ENCODE measurements around the gene FBXO39. TPM values are rescaled to one million over a fixed set of nuclear protein-coding genes. Genes with fewer than 3 reads are reported as not detected.

Gene FBXO39
- total RNA-seq, 1 experiment from 2014 or later = not detected

GRCh38 chr17:6753006-6753445 is 23.0 kb upstream of the FBXO39 start:
- ChIA-PET POLR2A (ENCODE audit: unreplicated experiment) (no interaction called here), CTCF (no interaction called here)
- intact Hi-C loops (cut with micrococcal nuclease) = no loop called here
- peak overlapping the region; percentile 32; the same call in 1 of the 2 replicates for H3K9ac ChIP-seq (ENCODE audit: low read length)
- H3K27ac ChIP-seq (ENCODE audit: low read length) = peak overlapping the region; percentile 80
- H4K20me1 ChIP-seq (ENCODE audit: low read length) = no peaks in the 10 kb centered on the region
- no peaks in the 10 kb centered on the region for H3K79me2 ChIP-seq (ENCODE audit: low read length)
- H3K9me2 ChIP-seq (replicated peaks; ENCODE audit: low read length) = no peaks in the 10 kb centered on the region
- H3K36me3 ChIP-seq (ENCODE audit: low read depth, low read length) = no peaks in the 10 kb centered on the region
- H3K9me3 ChIP-seq (ENCODE audit: low read length) = no peaks in the 10 kb centered on the region
- BruUV-seq (replicated peaks) = no TSS peak
- peak overlapping the region; percentile 52 for H2AFZ ChIP-seq (ENCODE audit: low read length)
- H3K4me1 ChIP-seq (ENCODE audit: insufficient read depth, low read length) = peaks cover 21% of the 10 kb centered on the region
- H3K4me3 ChIP-seq (ENCODE audit: low read length) = no peak overlapping the region
- no peaks in the 10 kb centered on the region for H3K27me3 ChIP-seq (ENCODE audit: low read length)
- ATAC-seq (peak; percentile 75), DNase-seq (peak; percentile 44)
- H3K4me2 ChIP-seq (ENCODE audit: low read length) = peak overlapping the region; percentile 52
- TF ChIP-seq EZH2 (IDR thresholded peaks at IDR 0.05; ENCODE audit: low read length, unreplicated experiment) (no peak), EZH2phosphoT487 (IDR thresholded peaks at IDR 0.05; ENCODE audit: borderline replicate concordance, low read length) (no peak), CTCF (conservative IDR thresholded peaks at IDR 0.05; ENCODE audit: low read depth, low read length) (no peak)
- H3F3A ChIP-seq (ENCODE audit: low read length, unreplicated experiment) = no peaks in the 10 kb centered on the region

- CTCF ChIA-PET = no interaction called here
- no peaks in the 10 kb centered on the region for H3K9me3 ChIP-seq (ENCODE audit: low read length)
- DNase-seq = no peak
- H3K27ac ChIP-seq (ENCODE audit: low read length) = peak overlapping the region; percentile 80
- H4K20me1 ChIP-seq (ENCODE audit: low read length) = no peaks in the 10 kb centered on the region
- no peaks in the 10 kb centered on the region for H3K79me2 ChIP-seq (ENCODE audit: low read length)
- POLR2A ChIA-PET (ENCODE audit: unreplicated experiment) = no interaction called here
- H3K36me3 ChIP-seq (ENCODE audit: low read depth, low read length) = no peaks in the 10 kb centered on the region
- intact Hi-C loops (cut with micrococcal nuclease) = no loop called here
- no peak overlapping the region for H3K4me3 ChIP-seq (ENCODE audit: low read length)
- TF ChIP-seq CTCF (conservative IDR thresholded peaks at IDR 0.05; ENCODE audit: low read depth, low read length) (no peak), EZH2phosphoT487 (IDR thresholded peaks at IDR 0.05; ENCODE audit: borderline replicate concordance, low read length) (no peak), EZH2 (IDR thresholded peaks at IDR 0.05; ENCODE audit: low read length, unreplicated experiment) (no peak)
- no TSS peak for BruUV-seq (replicated peaks)
- no peak overlapping the region for H2AFZ ChIP-seq (ENCODE audit: low read length)
- peaks cover 21% of the 10 kb centered on the region for H3K4me1 ChIP-seq (ENCODE audit: insufficient read depth, low read length)
- H3K9ac ChIP-seq (ENCODE audit: low read length) = no peak overlapping the region; the same call in 1 of the 2 replicates
- no peak overlapping the region for H3K4me2 ChIP-seq (ENCODE audit: low read length)
- no peaks in the 10 kb centered on the region for H3K9me2 ChIP-seq (replicated peaks; ENCODE audit: low read length)
- no peaks in the 10 kb centered on the region for H3F3A ChIP-seq (ENCODE audit: low read length, unreplicated experiment)
- H3K27me3 ChIP-seq (ENCODE audit: low read length) = no peaks in the 10 kb centered on the region
- no peak for ATAC-seq
Observed at GRCh38 chr17:6753546-6753945, 22.5 kb upstream of the FBXO39 start.

GRCh38 chr17:6755281-6755680 is 20.7 kb upstream of the FBXO39 start:
- POLR2A ChIA-PET (ENCODE audit: unreplicated experiment) = no interaction called here
- CTCF ChIA-PET = no interaction called here
- Histone ChIP-seq H3K9me3 (ENCODE audit: low read length) (no peaks in the 10 kb centered on the region), H3K9me2 (replicated peaks; ENCODE audit: low read length) (no peaks in the 10 kb centered on the region), H3F3A (ENCODE audit: low read length, unreplicated experiment) (no peaks in the 10 kb centered on the region), H3K4me3 (ENCODE audit: low read length) (no peak overlapping the region), H3K4me2 (ENCODE audit: low read length) (no peak overlapping the region), H4K20me1 (ENCODE audit: low read length) (no peaks in the 10 kb centered on the region), H3K27me3 (ENCODE audit: low read length) (no peaks in the 10 kb centered on the region), H3K27ac (ENCODE audit: low read length) (no peak overlapping the region), H3K9ac (ENCODE audit: low read length) (no peak overlapping the region), H3K36me3 (ENCODE audit: low read depth, low read length) (no peaks in the 10 kb centered on the region), H3K4me1 (ENCODE audit: insufficient read depth, low read length) (peaks cover 21% of the 10 kb centered on the region), H2AFZ (ENCODE audit: low read length) (no peak overlapping the region), H3K79me2 (ENCODE audit: low read length) (no peaks in the 10 kb centered on the region)
- DNase-seq (no peak), ATAC-seq (no peak)
- no peak for TF ChIP-seq EZH2phosphoT487 (IDR thresholded peaks at IDR 0.05; ENCODE audit: borderline replicate concordance, low read length)
- no peak for TF ChIP-seq CTCF (conservative IDR thresholded peaks at IDR 0.05; ENCODE audit: low read depth, low read length)
- no peak for TF ChIP-seq EZH2 (IDR thresholded peaks at IDR 0.05; ENCODE audit: low read length, unreplicated experiment)
- no TSS peak for BruUV-seq (replicated peaks)
- intact Hi-C loops (cut with micrococcal nuclease) = no loop called here

Measured in PC-3 (cell line).